NOMO-1 (cell line): ENCODE data around the gene ITSN2.
A peak's percentile ranks its signal among the peaks of the same experiment; 100 is the strongest.

Source experiments
- DNase-seq, 2 experiments: peaks; one replicate each; lab custom pipeline; 2025; ENCODE audit not compliant: unreplicated experiment in 2 of 2; lab: John Stamatoyannopoulos, UW

ITSN2 gene

DNA sequence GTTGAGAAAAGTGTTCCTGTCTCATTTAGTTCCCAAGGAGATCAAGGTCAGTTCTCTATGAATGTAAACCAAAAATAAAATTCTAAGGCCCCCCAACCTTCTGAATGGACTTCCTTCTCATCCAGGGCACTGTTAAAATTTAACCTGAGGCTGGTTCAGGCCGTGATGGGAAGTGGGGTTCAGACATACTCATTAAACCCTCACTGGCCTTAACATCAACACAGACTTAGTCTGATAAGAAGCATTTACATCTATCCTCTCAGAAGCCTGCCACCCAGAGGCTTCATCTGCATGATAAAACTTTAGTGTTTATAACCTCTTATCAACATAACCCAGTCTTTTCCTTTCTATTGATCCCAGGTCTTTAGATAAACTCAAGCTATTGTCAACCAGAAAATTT, 22.4 kb downstream of the ITSN2 start:
- no peak for DNase-seq

DNA sequence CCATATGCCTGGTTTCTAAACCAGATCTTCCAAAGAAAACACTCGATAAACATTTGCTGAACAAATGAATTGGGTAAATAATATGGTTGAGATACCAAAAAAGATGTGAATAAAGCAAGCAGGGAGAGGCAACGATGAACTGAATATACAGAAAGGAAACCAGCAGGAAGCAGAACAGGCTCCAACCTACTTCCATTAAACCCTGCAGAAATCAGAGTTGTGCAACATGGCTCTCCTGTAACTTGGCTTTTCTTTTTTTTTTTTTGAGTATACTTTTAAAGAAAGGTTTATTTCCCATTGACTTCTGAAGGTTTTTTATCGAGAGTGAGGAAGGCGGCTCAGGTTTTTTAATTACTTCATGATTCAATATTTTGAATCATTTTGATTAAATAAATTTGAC, 23.5 kb downstream of the ITSN2 start:
- peak in 1 of 2 experiments; percentile 68 for DNase-seq

DNA sequence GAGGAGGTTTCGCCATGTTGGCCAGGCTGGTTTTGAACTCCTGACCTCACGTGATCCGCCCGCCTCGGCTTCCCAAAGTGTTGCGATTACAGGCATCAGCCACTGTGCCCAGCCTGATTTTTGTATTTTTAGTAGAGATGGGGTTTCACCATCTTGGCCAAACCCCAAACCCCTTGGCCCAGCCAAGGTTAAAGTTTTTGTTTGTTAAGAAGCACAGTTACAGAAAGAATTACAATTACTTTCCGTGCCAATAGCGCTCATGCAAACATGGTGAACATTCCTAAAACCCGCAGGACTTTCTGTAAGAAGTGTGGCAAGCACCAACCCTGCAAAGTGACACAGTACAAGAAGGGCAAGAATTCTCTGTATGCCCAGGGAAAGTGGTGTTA, 26.1 kb downstream of the ITSN2 start:
- no peak for DNase-seq

DNA sequence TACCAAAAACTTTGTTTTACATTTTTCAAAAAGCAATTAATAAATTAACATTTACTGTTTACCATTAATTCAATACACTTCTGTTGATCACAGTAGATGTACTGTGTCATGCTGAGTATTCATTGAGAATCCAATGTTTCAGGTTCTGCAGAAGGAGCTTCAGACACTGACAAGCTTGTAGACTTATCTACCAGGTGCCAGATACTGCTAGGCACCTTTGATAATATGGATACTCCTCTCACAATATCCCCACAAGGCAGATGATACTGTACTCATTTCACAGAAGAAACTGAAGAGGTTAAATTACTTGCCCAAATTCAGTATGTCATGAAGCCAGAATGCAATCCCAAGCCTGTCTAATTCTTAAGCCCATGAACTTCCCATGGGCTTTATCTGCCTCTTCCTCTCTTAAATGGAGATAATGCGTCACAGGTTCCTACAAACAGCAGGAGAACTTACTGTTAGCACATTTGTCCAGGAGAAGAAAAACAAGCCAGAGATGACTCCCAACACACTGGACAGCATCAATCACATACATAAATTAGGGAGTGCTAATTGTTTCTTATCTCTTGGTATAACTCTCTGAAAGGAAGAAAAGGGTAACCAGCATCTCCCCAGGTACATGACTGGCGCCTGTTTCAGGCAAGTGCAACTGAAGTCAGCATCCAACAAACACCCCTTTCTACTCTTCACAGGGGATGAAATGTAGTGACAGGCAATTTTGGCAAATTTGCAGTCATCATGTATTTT, 27.4 kb downstream of the ITSN2 start:
- DNase-seq = no peak

DNA sequence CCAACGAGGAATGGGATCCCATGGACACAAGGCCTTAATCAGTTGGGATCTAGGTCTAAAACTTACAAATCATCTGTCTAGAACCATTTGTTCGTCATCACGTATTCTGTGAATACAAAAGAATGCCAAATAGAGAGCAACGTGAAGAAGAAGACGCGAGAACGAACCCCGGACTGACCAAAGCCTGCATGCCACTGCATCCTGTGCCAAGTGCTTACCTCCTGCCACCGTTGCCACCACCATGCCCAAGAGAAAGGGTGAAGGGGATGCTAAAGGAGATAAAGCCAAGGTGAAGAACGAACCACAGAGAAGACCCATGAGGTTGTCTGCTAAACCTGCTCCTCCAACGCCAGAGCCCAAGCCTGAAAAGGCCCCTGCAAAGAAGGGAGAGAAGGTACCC, 30.2 kb downstream of the ITSN2 start:
- no peak for DNase-seq

DNA sequence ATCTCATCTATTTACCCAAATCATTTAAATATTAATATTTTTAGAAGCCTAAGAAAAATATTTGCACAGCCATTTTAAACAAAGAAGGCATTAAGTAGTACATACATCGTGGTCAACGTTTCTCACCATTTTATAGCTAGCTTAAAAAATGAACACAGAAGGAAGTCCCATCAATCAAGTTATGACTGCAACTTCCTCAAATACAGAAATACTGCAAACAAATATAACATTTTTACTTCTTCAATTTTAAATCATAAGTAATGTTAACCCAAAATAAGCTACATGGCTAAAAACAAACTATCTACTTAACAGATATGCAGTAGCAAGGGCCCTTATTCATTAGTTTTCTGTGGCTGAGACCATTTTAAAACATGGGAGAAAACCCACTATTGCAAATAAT, 30.6 kb downstream of the ITSN2 start:
- peak; percentile 38 to 93 for DNase-seq

DNA sequence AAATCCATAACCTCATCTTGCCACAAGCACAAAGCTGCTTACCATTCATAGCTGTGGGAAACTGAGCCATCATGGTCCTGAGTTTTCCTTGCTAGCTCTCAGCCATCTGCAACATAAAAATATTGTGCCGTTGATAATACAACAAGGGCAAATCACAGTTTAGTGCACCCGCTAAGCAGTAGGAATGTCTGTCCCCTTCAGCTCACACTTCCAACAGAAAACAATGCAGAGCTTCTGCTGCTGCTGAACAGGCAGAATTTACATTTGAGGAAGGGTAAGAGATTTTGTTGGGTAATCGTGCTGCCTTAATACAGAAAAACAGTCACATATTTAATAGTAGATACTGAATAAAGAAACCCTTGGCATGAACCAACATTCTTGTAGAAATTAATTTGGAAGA, 32.3 kb downstream of the ITSN2 start:
- DNase-seq = peak in 1 of 2 experiments; percentile 37

DNA sequence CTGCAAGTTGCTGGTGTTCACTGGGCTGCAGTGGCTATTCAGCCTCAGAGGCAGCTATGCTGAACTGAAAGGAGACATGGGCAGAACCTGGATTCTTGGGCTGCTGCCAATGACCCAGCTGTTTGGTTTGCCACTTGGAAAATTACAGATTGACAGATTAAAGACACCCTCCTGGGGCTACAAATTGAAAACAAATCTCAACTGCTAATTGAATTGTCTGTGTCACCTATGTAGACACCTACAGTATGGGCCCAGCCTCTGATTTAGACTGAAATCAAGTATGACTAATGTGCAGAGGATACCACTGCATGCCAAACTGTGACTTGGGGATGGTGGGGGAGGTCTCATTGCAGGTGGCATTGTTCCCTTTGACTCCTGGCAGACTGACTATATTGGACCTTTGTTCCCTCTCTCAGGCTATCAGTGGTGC, 42.8 kb downstream of the ITSN2 start:
- no peak for DNase-seq

DNA sequence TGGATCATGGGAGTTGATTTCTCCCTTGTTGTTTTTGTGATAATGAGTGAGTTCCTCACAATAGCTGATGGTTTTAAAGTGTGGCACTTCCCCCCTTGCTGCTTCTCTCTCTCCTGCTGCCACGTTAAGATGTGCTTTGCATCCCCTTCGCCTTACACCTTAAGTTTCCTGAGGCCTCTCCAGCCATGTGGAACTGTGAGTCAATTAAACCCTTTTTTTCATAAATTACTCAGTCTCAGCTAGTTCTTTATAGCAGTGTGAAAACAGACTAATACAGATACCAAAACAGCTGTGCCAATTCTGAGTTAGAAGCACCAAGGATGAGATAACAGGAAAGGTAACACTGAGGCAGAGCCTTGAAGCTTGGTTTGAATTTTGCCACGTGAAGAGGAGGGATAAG, 44.7 kb downstream of the ITSN2 start:
- DNase-seq = no peak

DNA sequence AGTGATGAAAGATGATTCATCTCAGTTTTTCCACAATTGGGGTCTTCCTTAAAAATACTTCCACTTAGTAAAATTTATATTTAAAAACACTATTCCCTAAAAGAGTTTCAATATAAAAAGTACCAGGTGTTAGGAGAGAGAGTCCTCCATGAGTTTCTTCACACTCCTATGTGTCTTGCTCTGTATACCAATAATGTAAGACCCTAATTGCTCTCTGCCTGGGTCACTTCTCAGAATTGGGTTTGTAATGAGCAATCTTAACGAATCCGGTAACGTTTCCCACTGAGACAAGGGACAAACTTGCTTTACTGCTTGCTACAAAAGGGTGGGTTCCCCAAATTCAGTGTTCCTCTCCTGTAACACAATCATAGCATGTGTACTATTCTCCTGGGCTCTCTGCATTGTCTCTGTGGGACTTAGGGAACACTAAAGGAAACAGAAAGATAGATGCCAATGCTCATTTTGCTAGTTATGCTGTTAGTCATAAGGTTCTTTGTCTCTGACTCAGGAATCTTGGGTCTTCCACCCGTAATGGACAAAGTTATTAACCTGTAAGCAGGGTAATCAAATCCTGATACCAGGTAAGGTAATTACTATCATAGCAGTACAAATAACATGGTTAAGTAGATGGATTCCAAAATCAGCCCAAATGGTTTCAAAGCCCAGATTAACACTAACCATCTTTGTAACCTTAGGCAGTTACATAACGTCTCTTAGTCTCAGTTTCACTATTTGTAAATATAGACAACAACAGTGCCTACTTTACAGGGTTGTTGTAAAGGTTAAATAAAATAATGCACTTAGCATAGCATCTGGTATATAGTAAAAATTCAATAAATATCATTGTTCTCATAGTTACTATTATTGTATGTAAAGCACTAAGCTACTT, 46.3 kb downstream of the ITSN2 start:
- no peak for DNase-seq

DNA sequence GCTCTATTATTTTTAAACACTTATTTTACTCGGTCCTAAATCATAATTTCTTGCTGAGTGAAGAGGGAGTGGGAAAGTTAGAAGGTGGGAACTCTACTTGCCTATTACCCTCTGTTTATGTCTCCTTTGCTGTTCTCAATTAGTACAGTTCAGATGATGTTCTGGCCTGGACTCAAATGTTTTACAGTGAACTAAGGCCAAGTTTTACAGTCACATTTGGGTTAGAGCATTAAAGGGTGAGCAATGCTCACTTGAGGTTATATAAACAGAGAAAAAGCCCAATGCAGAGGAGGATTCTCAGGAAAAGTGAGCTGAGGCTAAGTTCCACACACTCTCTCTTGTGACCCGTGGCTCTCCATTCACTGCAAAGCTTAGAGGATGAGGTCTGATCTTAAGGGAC, 52.4 kb downstream of the ITSN2 start:
- DNase-seq = no peak

DNA sequence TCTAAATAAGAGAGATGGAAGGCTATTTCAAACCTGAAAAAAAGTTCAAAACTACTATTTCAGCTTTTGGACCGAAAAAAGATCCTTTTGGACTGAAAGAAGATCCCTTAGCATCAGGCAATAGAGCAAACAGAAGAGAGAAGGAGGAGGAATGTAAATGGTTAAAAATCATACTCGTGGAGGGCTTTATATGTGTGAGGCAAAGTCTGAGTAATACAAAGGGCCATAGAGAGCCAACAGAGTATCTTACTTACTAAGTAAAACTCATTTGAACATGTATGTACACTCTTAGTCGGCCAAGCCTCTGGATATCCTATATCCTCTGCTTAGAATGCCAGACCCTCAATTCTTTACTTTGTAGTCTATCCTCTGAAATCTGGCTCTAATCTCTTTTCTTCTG, 55.7 kb downstream of the ITSN2 start:
- no peak for DNase-seq

DNA sequence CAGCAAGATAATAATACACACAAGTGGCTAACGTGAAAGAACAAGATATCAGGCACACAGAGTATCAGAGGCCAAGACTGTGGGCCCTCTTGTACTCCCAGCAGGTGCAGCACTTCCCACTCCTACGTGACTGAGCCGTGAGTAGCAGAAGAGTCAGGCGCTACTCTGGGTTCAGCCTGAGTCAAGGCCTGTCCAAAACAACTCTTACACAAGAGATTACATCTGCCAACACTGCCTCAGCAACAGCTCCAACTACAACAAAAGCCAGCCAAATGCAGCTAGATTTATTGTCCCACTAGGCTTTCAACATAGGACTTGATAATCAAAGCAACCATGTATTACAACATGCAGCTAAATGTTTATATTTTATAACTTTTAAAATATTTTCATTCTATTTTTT, 56.2 kb downstream of the ITSN2 start:
- no peak for DNase-seq

DNA sequence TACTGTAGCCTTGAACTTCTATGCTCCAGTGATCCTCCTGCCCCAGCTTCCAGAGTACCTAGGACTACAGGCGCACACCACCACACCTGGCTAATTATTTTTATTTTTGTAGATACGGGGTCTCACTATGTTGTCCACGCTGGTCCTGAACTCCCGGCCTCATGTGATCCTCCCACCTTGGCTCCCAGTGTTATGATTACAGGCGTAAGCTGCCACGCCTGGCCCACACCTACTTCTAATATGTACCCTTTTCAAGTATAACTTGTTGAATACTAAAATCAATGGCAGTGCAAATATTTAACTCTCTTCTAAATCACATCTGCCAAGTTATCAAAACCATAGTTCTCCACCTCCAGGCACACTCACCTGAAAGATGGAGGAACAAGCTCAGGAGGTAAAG, 58.7 kb downstream of the ITSN2 start:
- no peak for DNase-seq

DNA sequence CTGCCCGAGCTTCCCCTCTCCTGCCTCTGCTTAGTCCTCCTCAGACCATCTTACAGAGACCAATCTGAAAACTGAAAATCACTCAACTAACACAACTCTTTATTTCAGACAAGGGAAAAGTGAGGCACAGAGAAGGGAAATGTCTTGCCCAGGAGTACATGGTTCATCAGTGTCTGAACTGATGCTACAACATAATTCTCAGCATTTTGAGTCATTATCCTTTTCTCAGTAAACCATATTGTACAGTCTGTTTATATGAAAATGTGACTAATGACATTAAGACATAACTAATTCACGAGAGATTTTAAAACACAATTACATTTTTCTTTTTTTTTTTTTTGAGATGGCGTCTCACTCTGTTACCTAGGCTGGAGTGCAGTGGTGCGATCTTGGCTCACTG, 62.7 kb downstream of the ITSN2 start:
- no peak for DNase-seq

DNA sequence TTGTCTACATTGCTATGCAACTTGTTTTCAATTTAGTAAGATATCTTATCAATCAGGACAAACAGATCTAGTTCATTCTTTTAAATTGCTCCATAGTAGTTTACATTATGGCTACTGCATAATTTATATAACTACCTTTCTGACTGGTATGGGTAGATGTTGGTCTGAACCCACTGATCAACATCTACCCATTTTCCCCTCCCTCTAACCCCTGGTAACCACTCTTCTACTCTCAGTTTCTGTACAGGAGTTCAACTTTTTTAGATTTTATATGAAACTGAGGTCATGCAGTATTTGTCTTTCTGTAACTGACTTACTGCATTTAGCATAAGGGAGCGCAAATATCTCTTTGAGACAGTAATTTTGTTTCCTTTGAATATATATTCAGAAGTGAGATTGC, 73.2 kb downstream of the ITSN2 start:
- DNase-seq = no peak

DNA sequence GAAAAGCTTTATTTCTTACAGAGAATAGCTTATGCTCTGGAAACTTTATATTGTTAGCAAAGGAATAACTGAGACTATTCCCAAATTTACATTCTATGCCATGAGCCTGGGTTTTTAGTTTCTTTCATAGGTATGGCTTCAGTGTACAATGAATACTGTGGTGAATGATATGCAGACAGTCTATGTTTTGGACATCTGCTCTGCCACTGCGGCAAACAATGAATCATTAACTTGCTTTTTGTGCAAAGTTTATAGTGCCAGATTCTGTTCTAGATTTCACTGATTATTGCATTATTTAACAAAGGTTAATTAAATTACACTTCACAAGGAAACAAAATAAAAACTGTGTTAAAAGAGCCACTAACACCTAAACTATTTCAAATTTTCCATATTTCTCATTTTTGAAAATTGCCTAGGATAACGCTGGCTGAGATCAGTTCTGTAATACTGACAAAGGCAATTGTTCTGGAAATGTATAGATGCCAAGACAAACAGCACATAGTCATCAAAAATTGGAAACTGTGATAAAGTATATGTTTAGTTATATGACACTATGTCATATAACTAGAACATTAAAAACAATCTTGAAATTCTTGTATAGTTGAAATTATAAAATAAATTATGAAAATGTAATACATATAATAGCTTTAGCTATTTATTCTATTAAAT, 74.7 kb downstream of the ITSN2 start:
- no peak for DNase-seq

DNA sequence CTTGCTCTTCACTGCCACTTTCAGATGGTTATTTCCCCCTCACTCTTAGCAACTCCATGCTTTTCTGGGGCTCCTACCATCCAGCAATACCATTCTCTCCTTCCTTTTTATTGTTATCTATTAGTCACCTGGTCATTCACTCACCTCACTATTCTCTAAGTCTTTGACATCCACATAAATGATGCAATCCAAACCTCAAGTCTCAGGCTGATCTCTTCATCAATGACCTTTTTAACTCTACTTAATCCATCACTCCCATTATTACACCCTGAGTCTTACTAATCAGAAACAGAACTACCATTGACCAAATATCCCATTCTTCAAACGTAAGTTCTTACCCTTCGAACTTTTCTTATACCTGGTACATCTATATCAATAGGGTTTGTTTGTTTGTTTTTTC, 79.7 kb downstream of the ITSN2 start:
- no peak for DNase-seq

DNA sequence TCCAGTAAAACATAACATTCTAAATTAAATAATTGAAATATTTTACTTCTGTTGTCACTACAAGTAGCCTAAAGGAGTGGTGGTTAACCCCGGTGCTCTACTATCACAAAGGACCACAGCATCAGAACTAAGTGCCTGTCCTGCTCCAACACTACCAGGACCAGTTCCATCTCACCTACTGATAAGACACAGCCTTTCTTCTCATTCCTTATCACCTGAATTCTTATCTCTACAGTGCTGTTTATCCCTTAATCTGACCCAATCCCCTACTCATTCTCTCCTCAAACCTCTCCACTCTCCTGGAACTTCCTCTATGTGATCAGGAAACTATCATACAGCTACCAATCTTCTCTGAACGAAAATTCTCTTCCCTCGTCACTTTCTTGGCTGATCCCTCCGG, 80.2 kb downstream of the ITSN2 start:
- no peak for DNase-seq

DNA sequence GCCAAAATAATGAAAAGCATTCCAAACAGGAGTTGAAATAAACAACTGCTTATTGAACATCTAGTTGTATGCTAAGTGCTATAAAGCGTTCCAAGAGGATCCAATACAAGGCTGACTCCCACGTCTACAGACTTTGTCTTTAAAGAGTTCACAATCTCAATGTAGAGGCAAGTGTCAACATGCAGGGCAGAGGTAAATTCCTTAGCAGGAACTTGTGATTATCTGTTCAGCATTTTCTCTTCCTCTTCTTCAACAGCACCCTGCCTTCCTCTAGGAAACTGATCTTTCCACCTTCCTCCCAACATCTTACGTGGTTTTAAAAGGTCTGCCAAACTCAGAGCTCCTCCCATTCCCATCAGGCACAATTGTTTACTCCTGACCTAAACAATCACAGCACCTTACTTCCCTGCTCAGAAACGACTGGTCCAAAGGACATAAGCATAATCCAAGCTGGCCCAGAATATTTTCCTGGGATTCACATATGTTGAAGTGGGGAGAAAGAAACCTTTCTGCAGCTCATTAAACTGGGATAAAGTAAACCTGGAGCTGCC, 83.9 kb downstream of the ITSN2 start:
- no peak for DNase-seq

DNA sequence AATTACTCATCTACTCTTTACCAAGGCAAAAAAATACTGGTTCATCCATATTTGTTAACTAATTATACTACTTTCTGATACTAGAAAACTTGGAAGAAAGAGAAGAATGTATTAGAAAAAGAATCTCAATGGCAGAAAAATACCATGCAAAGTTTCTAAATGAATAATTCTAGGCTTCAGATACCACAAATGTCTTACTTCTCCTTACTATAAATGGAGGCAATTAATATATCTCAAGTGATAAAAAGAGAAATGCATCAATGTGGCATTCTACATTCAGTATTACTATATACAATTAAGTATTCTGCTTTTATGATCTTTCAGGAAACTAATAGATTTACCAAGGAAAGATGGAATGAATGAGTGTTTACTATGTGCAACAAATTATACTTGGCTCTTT, 85.5 kb downstream of the ITSN2 start:
- no peak for DNase-seq
